Aortic smooth muscle cell (primary cell): ENCODE measurements around the gene C1S. TPM values are rescaled to one million over a fixed set of nuclear protein-coding genes. Genes with fewer than 3 reads are reported as not detected.

Experiments used
- total RNA-seq: library from RNA; depleted of rRNA; stranded (reverse); fragments of >200 nt; gene quantifications from 2 replicates; pipeline ENCODE4 v1.2.3, GENCODE V29; 2014

Gene C1S
- total RNA-seq = 215 and 232 TPM in 2 replicates

GRCh38 chr12:7060353-7060954 lies at the start of gene C1S:
Gene C1S, plus strand, starts transcription at chr12:7060718. Its CDS starts 1,195 bp downstream, at chr12:7061913.

GRCh38 chr12:7018350-7019042 lies 42.0 kb upstream of the C1S start, which contains the start of gene LPCAT3:
Gene LPCAT3, minus strand, starts transcription at chr12:7018476. Its CDS starts 52 bp downstream, at chr12:7018424.

GRCh38 chr12:7092229-7092985 lies 31.9 kb downstream of the C1S start, which contains the start of gene C1R:
Gene C1R, minus strand, starts transcription at chr12:7092445. Its CDS starts 57 bp downstream, at chr12:7092388.

GRCh38 chr12:7108796-7109571 lies 48.5 kb downstream of the C1S start, which contains the start of gene C1RL:
Gene C1RL, minus strand, starts transcription at chr12:7109214. Its CDS starts 34 bp downstream, at chr12:7109180.

Other genes starting within 250 kb of the C1S start
- gene GPR162, start 238.9 kb upstream of the C1S start, total RNA-seq = 5.7 and 7.9 TPM in 2 replicates
- 90.6 and 104 TPM in 2 replicates for gene P3H3, start 232.3 kb upstream of the C1S start, total RNA-seq
- gene GNB3, start 219.8 kb upstream of the C1S start, total RNA-seq = 1.6 and 1.8 TPM in 2 replicates
- gene CDCA3, start 209.4 kb upstream of the C1S start, total RNA-seq = 9.5 and 19.2 TPM in 2 replicates
- 98.9 and 128 TPM in 2 replicates for gene USP5, start 208.6 kb upstream of the C1S start, total RNA-seq
- gene TPI1, start 193.2 kb upstream of the C1S start, total RNA-seq = 769 and 1,187 TPM in 2 replicates
- gene SPSB2, start 187.4 kb upstream of the C1S start, total RNA-seq = 9.6 and 10.5 TPM in 2 replicates
- 12.4 and 12.7 TPM in 2 replicates for gene LRRC23, start 155.9 kb upstream of the C1S start, total RNA-seq
- gene ENO2, start 146.1 kb upstream of the C1S start, total RNA-seq = 16.2 and 19.3 TPM in 2 replicates
- 6.7 and 23.0 TPM in 2 replicates for gene ATN1, start 132.8 kb upstream of the C1S start, total RNA-seq
- not detected in 2 replicates for gene RNU7-1, start 116.9 kb upstream of the C1S start, total RNA-seq
- 114 and 150 TPM in 2 replicates for gene C12orf57, start 116.7 kb upstream of the C1S start, total RNA-seq
- not detected in 2 replicates for gene PTPN6, start 109.4 kb upstream of the C1S start, total RNA-seq
- 103 and 125 TPM in 2 replicates for gene PHB2, start 90.1 kb upstream of the C1S start, total RNA-seq
- gene EMG1, start 89.8 kb upstream of the C1S start, total RNA-seq = 26.3 and 35.9 TPM in 2 replicates
- gene LPCAT3, start 42.2 kb upstream of the C1S start, total RNA-seq = 7.3 and 13.2 TPM in 2 replicates
- gene C1R, start 31.7 kb downstream of the C1S start, total RNA-seq = 69.8 and 146 TPM in 2 replicates
- gene C1RL, start 48.5 kb downstream of the C1S start, total RNA-seq = 24.4 and 38.4 TPM in 2 replicates
- 0.19 TPM in 1 of 2 replicates, not detected in the other for gene RBP5, start 68.2 kb downstream of the C1S start, total RNA-seq
- 7.0 and 7.9 TPM in 2 replicates for gene CLSTN3, start 69.7 kb downstream of the C1S start, total RNA-seq
- gene PEX5, start 129.0 kb downstream of the C1S start, total RNA-seq = 18.0 and 21.4 TPM in 2 replicates
- not detected in 2 replicates for gene ACSM4, start 243.4 kb downstream of the C1S start, total RNA-seq